ENCODE measurements around the gene TXNRD3. TPM values are rescaled to one million over a fixed set of nuclear protein-coding genes. Genes with fewer than 3 reads are reported as not detected.

The TXNRD3 gene
- total and polyA plus RNA-seq, 2 donors from 2014 or later = 10.8 to 12.1 TPM

DNA sequence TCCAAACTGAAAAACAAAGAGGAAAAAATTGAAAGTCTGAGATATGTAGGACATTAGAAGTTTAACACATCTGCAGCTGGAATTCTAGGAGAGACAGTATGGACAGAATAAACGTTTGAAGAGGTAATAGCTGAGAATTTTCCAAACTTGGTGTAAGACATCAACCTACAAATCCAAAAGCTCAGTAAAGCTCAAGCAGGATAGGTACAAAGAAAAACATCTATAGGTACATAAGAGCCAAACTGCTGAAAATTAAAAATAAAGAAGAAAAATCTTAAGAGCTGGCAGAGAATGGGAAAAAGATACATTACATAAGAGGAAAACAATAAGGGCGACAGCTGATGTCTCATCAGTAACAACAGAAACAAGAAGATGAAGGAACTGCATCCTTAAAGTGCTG lies 73.4 kb downstream of the TXNRD3 start:
- no peaks in the 10 kb centered on the region for H3K36me3 ChIP-seq (ENCODE audit: control insufficient read depth in 2 of 3, insufficient read depth in 3 of 3, low read length in 3 of 3)

DNA sequence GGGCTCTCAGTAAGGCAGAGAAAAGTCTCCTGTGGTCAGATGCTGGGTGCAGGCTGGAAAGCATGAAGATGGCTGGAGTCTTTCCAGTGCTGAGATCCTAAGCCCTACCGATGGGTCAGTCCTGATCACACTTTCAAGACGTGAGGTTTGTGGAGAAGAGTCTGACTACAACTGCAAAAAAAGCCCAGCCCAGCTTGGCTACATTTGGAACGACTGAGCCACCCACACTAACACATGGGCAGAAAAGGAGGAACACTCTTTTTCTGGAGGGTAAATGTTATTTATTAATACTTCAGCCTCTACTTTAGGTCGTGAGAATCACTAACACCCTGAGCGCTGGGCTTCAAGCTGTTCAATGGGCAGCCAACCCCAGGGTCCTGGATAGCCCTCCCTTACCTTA lies 74.2 kb downstream of the TXNRD3 start:
- H3K4me1 ChIP-seq (ENCODE audit: control insufficient read depth in 2 of 3, insufficient read depth in 2 of 3, low read depth in 1 of 3, low read length in 3 of 3) = no peaks in the 10 kb centered on the region
- H3K4me3 ChIP-seq (ENCODE audit: low read length in 3 of 3) = no peak overlapping the region
- TF ChIP-seq, protein P1, sequence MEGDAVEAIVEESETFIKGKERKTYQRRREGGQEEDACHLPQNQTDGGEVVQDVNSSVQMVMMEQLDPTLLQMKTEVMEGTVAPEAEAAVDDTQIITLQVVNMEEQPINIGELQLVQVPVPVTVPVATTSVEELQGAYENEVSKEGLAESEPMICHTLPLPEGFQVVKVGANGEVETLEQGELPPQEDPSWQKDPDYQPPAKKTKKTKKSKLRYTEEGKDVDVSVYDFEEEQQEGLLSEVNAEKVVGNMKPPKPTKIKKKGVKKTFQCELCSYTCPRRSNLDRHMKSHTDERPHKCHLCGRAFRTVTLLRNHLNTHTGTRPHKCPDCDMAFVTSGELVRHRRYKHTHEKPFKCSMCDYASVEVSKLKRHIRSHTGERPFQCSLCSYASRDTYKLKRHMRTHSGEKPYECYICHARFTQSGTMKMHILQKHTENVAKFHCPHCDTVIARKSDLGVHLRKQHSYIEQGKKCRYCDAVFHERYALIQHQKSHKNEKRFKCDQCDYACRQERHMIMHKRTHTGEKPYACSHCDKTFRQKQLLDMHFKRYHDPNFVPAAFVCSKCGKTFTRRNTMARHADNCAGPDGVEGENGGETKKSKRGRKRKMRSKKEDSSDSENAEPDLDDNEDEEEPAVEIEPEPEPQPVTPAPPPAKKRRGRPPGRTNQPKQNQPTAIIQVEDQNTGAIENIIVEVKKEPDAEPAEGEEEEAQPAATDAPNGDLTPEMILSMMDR (IDR thresholded peaks at IDR 0.05; ENCODE audit: borderline replicate concordance, extremely low read depth, insufficient read depth) = no peak
- no peaks in the 10 kb centered on the region for H3K36me3 ChIP-seq (ENCODE audit: control insufficient read depth in 2 of 3, insufficient read depth in 3 of 3, low read length in 3 of 3)
- no peaks in the 10 kb centered on the region for H3K27me3 ChIP-seq (ENCODE audit: control insufficient read depth, insufficient read depth, low read length)
- H3K27ac ChIP-seq (ENCODE audit: low read depth in 2 of 2, low read length in 2 of 2) = no peak overlapping the region
- intact Hi-C loops (cut with DNase I) = no loop called here
- H3K9ac ChIP-seq (ENCODE audit: low read length in 3 of 3) = no peak overlapping the region
- H3K9me3 ChIP-seq (ENCODE audit: control insufficient read depth in 2 of 3, insufficient read depth in 1 of 3, low read length in 3 of 3) = no peaks in the 10 kb centered on the region
- no peak for DNase-seq
- no peak for FAIRE-seq

More for the DNA sequence above, 73.4 kb downstream of the TXNRD3 start:
- Histone ChIP-seq H3K4me1 (ENCODE audit: control insufficient read depth in 2 of 3, insufficient read depth in 2 of 3, low read depth in 1 of 3, low read length in 3 of 3) (no peaks in the 10 kb centered on the region), H3K9me3 (ENCODE audit: control insufficient read depth in 2 of 3, insufficient read depth in 1 of 3, low read length in 3 of 3) (no peaks in the 10 kb centered on the region), H3K27me3 (ENCODE audit: control insufficient read depth, insufficient read depth, low read length) (no peaks in the 10 kb centered on the region), H3K4me3 (ENCODE audit: low read length in 3 of 3) (no peak overlapping the region), H3K9ac (ENCODE audit: low read length in 3 of 3) (no peak overlapping the region), H3K27ac (ENCODE audit: low read depth in 2 of 2, low read length in 2 of 2) (no peak overlapping the region)
- intact Hi-C loops (cut with DNase I) = no loop called here
- TF ChIP-seq, protein P1 (IDR thresholded peaks at IDR 0.05; ENCODE audit: borderline replicate concordance, extremely low read depth, insufficient read depth) = no peak
- FAIRE-seq (no peak), DNase-seq (no peak)

GRCh38 chr3:126578702-126579101 lies 76.2 kb downstream of the TXNRD3 start:
- intact Hi-C loops (cut with DNase I) = no loop called here
- no peaks in the 10 kb centered on the region for H3K27me3 ChIP-seq (ENCODE audit: control insufficient read depth, insufficient read depth, low read length)
- no peak overlapping the region for H3K9ac ChIP-seq (ENCODE audit: low read length in 3 of 3)
- H3K9me3 ChIP-seq (ENCODE audit: control insufficient read depth in 2 of 3, insufficient read depth in 1 of 3, low read length in 3 of 3) = no peaks in the 10 kb centered on the region
- TF ChIP-seq, protein P1 (IDR thresholded peaks at IDR 0.05; ENCODE audit: borderline replicate concordance, extremely low read depth, insufficient read depth) = no peak
- H3K4me3 ChIP-seq (ENCODE audit: low read length in 3 of 3) = no peak overlapping the region
- no peak for DNase-seq
- no peak overlapping the region for H3K27ac ChIP-seq (ENCODE audit: low read depth in 2 of 2, low read length in 2 of 2)
- no peak for FAIRE-seq
- H3K36me3 ChIP-seq (ENCODE audit: control insufficient read depth in 2 of 3, insufficient read depth in 3 of 3, low read length in 3 of 3) = no peaks in the 10 kb centered on the region
- no peaks in the 10 kb centered on the region for H3K4me1 ChIP-seq (ENCODE audit: control insufficient read depth in 2 of 3, insufficient read depth in 2 of 3, low read depth in 1 of 3, low read length in 3 of 3)

- Histone ChIP-seq H3K9me3 (ENCODE audit: control insufficient read depth in 2 of 3, insufficient read depth in 1 of 3, low read length in 3 of 3) (no peaks in the 10 kb centered on the region), H3K36me3 (ENCODE audit: control insufficient read depth in 2 of 3, insufficient read depth in 3 of 3, low read length in 3 of 3) (no peaks in the 10 kb centered on the region), H3K27ac (ENCODE audit: low read depth in 2 of 2, low read length in 2 of 2) (no peak overlapping the region), H3K4me1 (ENCODE audit: control insufficient read depth in 2 of 3, insufficient read depth in 2 of 3, low read depth in 1 of 3, low read length in 3 of 3) (no peaks in the 10 kb centered on the region), H3K4me3 (ENCODE audit: low read length in 3 of 3) (no peak overlapping the region), H3K27me3 (ENCODE audit: control insufficient read depth, insufficient read depth, low read length) (no peaks in the 10 kb centered on the region), H3K9ac (ENCODE audit: low read length in 3 of 3) (no peak overlapping the region)
- FAIRE-seq (no peak), DNase-seq (no peak)
- TF ChIP-seq, protein P1 (IDR thresholded peaks at IDR 0.05; ENCODE audit: borderline replicate concordance, extremely low read depth, insufficient read depth) = no peak
- intact Hi-C loops (cut with DNase I) = no loop called here
Observed at GRCh38 chr3:126577261-126577660, 77.7 kb downstream of the TXNRD3 start.
